ENCODE measurements around the gene WWOX.

Gene WWOX

GRCh38 chr16:78773706-78774105 lies 674.3 kb downstream of the WWOX start:
- H2AFZ ChIP-seq (ENCODE audit: low read length), result no peak overlapping the region
- H4K20me1 ChIP-seq (ENCODE audit: insufficient read depth, low read length), result no peaks in the 10 kb centered on the region
- no peak overlapping the region for H3K27ac ChIP-seq (ENCODE audit: low read length)
- H3K9me2 ChIP-seq (replicated peaks; ENCODE audit: insufficient read depth, low read length), result no peaks in the 10 kb centered on the region
- no peak overlapping the region for H3K4me2 ChIP-seq (ENCODE audit: low read depth, low read length)
- peaks cover 7% of the 10 kb centered on the region; the same call in 1 of the 2 replicates for H3K4me1 ChIP-seq (ENCODE audit: low read length)
- peaks cover 12% of the 10 kb centered on the region for H3K79me2 ChIP-seq (ENCODE audit: low read length)
- H3K4me3 ChIP-seq (ENCODE audit: low read length), result no peak overlapping the region
- no peak overlapping the region for H3K9ac ChIP-seq (ENCODE audit: low read length)
- no peak for TF ChIP-seq EZH2 (optimal IDR thresholded peaks at IDR 0.05; ENCODE audit: low read depth, low read length)
- no peak for TF ChIP-seq CTCF (IDR thresholded peaks at IDR 0.05; ENCODE audit: low read length)
- TF ChIP-seq EZH2phosphoT487 (IDR thresholded peaks at IDR 0.05; ENCODE audit: low read length), result no peak
- H3K36me3 ChIP-seq (replicated peaks; ENCODE audit: insufficient read depth, low read length), result no peaks in the 10 kb centered on the region
- peaks cover 14% of the 10 kb centered on the region; the same call in 1 of the 2 replicates for H3F3A ChIP-seq (ENCODE audit: insufficient read depth, low read length)
- H3K27me3 ChIP-seq (replicated peaks; ENCODE audit: insufficient read depth, low read length), result no peaks in the 10 kb centered on the region
- DNase-seq, result no peak
- no peaks in the 10 kb centered on the region for H3K9me3 ChIP-seq (replicated peaks; ENCODE audit: insufficient read depth, low read length)

GRCh38 chr16:78775161-78775561 lies 675.7 kb downstream of the WWOX start:
- Histone ChIP-seq H3K36me3 (replicated peaks; ENCODE audit: insufficient read depth, low read length) (no peaks in the 10 kb centered on the region), H4K20me1 (ENCODE audit: insufficient read depth, low read length) (no peaks in the 10 kb centered on the region), H3K4me3 (ENCODE audit: low read length) (no peak overlapping the region), H3K79me2 (ENCODE audit: low read length) (peaks cover 3% of the 10 kb centered on the region; the same call in 1 of the 2 replicates), H3K27ac (ENCODE audit: low read length) (no peak overlapping the region), H3K27me3 (replicated peaks; ENCODE audit: insufficient read depth, low read length) (no peaks in the 10 kb centered on the region), H3K4me1 (ENCODE audit: low read length) (peaks cover 6% of the 10 kb centered on the region; the same call in 1 of the 2 replicates), H3K9me2 (replicated peaks; ENCODE audit: insufficient read depth, low read length) (no peaks in the 10 kb centered on the region), H3F3A (ENCODE audit: insufficient read depth, low read length) (peaks cover 2% of the 10 kb centered on the region; the same call in 1 of the 2 replicates), H3K9me3 (replicated peaks; ENCODE audit: insufficient read depth, low read length) (no peaks in the 10 kb centered on the region), H3K4me2 (ENCODE audit: low read depth, low read length) (no peak overlapping the region), H2AFZ (ENCODE audit: low read length) (no peak overlapping the region), H3K9ac (ENCODE audit: low read length) (no peak overlapping the region)
- DNase-seq, result no peak
- TF ChIP-seq CTCF (IDR thresholded peaks at IDR 0.05; ENCODE audit: low read length) (no peak), EZH2 (optimal IDR thresholded peaks at IDR 0.05; ENCODE audit: low read depth, low read length) (no peak)

- Histone ChIP-seq H4K20me1 (ENCODE audit: insufficient read depth, low read length) (no peaks in the 10 kb centered on the region), H3K4me2 (ENCODE audit: low read depth, low read length) (no peak overlapping the region), H3F3A (ENCODE audit: insufficient read depth, low read length) (no peaks in the 10 kb centered on the region), H3K79me2 (ENCODE audit: low read length) (no peaks in the 10 kb centered on the region), H3K9ac (ENCODE audit: low read length) (no peak overlapping the region), H3K27me3 (replicated peaks; ENCODE audit: insufficient read depth, low read length) (no peaks in the 10 kb centered on the region), H3K4me1 (ENCODE audit: low read length) (no peaks in the 10 kb centered on the region), H3K27ac (ENCODE audit: low read length) (no peak overlapping the region), H3K9me3 (replicated peaks; ENCODE audit: insufficient read depth, low read length) (no peaks in the 10 kb centered on the region), H3K36me3 (replicated peaks; ENCODE audit: insufficient read depth, low read length) (no peaks in the 10 kb centered on the region), H3K9me2 (replicated peaks; ENCODE audit: insufficient read depth, low read length) (no peaks in the 10 kb centered on the region), H2AFZ (ENCODE audit: low read length) (no peak overlapping the region), H3K4me3 (ENCODE audit: low read length) (no peak overlapping the region)
- no peak for DNase-seq
- no peak for TF ChIP-seq EZH2phosphoT487 (IDR thresholded peaks at IDR 0.05; ENCODE audit: low read length)
- TF ChIP-seq CTCF (IDR thresholded peaks at IDR 0.05; ENCODE audit: low read length), result no peak
- TF ChIP-seq EZH2 (optimal IDR thresholded peaks at IDR 0.05; ENCODE audit: low read depth, low read length), result no peak
Measured at GRCh38 chr16:78778101-78779004, 678.9 kb downstream of the WWOX start.

Data from MM.1S (cell line).